HG03175 (cell line): ENCODE results near the gene ASXL2.

ENCODE experiments used
- ATAC-seq: cut with Tn5 transposase; IDR thresholded peaks from one replicate; pipeline ENCODE4 v1.9.1; 2021; ENCODE audit warnings: mild to moderate bottlenecking, moderate library complexity; ENCODE audit not compliant: unreplicated experiment

The ASXL2 gene

DNA sequence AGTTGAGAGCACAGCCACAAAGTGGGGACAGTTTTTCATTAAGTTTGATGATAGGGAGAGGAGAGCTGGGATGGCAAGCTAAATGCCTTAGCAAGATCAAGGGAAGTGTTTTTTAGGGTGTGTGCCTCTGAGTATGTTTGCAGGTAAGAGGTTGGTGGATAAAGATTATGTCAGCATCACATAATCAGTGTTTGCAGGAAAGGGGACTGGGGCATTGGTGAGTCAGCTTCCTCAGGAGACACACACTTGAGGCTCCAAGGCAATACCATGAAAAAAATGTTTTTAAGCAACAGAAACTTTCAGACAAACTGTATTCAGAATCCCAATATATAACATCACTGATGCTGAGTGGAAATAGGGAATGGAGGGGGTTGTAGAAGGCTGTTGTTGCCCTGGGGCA is 179.5 kb downstream of the ASXL2 start:
- ATAC-seq: no peak

DNA sequence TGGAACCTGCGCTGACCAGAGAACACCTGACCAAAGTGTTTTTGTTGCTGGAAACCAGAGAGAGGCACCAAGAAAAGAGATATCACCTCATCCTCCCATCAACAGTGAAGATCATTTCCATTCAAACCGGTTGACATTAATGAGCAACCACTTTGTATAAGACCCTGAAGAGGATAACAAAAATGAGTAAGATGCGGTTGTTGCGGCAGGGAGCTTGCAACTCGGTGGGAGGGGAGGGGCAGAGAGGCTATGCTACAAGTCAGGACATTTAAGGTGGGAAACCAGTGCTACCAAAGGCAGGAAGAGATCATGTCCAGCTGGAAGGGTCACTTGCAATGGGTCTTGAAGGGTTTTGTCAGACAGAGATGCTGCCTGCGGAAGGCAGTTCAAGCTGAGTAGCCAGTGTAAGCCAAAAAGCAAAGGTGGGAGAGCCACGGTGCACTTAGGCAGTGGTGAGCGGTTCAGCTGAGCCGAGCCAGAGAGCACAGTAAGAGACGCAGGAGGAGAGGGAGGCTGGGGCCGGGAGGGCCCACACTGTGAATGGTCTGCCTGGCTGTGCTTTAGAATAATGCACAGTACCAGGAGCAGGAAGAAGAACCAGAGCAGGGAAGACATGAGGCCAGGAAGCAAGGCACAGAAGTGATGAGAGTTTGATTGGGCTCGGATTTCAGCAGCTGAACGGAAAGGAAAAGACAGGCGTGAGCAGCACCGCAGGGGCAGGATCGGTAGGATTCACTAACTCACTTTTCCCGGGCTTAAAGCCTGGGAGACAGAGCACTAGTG is 180.5 kb downstream of the ASXL2 start:
- ATAC-seq: no peak

DNA sequence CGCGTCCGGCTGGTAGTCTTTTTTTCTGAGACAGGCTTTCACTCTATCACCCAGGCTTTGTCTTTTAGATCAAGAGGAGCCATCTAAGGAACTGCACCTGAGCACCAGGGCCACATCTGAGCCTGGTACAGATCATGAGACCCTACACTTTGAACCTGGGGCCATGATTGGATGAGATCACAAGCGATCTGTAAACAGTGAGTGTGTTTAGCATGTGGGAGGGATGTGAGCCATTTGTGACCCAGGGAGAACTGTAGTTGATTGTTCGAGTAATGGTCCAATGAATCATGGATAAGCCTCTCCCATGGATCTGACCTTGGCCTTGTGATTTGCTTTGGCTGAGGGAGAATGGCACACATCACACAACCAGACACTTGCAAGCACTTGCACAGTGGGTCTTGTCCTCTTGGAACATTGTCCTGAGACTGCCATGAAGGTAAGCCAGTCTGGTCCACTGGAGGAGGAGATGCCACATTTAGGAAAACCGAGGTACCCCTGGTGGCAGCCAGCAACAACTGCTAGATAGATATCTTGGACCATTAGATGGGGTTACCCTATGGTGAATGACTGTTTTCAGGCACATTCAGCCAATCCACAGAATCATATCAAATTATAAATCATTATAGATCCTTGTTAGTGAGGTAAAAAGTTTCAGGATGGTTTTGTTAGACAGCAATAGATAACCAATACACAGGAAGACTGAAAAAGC is 185.4 kb downstream of the ASXL2 start:
- ATAC-seq: no peak

DNA sequence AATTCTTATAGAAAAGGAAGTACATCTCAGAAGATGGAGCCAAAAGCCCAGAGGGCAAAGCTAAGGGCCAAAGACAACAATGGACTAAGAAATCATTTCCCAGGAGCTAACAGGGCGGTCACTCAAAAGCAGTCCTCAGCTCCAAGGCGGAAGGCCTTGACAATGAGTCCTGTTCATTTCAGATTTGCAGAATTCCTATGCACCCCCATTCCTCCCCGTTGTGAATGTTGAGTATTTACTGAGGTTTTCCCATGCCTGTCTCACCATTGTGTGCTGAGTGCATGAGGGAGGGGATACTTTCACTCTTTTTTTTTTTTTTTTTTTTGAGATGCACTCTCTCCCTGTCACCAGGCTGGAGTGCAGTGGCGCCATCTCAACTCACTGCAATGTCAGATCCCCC is 186.1 kb downstream of the ASXL2 start:
- ATAC-seq: no peak

DNA sequence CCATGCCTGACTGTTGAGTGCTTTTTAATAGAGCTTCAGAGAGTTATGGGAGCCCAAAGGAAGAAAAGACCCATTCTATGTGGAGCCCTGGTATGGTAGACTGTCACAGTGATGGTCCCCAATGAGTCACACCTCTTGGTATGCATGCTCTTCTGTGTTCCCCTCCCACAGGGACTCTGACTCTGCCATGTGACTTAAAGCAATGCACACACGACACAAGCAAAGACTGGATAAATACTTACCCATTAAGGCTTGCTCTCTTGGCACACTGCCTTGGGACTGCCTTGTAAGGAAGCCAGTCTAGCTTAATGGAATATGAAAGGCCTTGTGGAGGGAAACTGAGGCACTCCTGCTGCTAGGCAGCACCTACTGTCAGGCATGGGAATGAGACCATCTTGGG is 188.2 kb downstream of the ASXL2 start:
- no peak for ATAC-seq

- ATAC-seq: no peak
Measured at GRCh38 chr2:25688236-25688635, 190.1 kb downstream of the ASXL2 start.

DNA sequence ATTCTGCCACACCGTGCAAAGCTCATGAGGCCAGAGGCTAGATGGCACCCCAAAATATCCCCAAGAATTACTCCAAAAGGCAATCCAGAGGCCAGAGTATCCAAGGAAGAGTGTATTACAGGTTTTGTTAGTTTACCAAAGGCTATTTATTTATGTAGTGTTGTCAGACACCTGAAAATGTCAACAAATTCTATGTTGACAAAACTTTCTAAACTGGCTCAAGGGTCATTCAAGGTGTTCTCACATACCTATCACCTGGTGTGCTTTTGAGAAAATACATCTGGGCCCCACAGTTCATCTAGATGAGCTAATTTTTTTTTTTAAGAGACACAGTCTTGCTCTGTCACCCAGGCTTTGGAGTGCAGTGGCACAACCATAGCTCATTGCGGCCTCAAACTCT is 192.5 kb downstream of the ASXL2 start:
- ATAC-seq: no peak

DNA sequence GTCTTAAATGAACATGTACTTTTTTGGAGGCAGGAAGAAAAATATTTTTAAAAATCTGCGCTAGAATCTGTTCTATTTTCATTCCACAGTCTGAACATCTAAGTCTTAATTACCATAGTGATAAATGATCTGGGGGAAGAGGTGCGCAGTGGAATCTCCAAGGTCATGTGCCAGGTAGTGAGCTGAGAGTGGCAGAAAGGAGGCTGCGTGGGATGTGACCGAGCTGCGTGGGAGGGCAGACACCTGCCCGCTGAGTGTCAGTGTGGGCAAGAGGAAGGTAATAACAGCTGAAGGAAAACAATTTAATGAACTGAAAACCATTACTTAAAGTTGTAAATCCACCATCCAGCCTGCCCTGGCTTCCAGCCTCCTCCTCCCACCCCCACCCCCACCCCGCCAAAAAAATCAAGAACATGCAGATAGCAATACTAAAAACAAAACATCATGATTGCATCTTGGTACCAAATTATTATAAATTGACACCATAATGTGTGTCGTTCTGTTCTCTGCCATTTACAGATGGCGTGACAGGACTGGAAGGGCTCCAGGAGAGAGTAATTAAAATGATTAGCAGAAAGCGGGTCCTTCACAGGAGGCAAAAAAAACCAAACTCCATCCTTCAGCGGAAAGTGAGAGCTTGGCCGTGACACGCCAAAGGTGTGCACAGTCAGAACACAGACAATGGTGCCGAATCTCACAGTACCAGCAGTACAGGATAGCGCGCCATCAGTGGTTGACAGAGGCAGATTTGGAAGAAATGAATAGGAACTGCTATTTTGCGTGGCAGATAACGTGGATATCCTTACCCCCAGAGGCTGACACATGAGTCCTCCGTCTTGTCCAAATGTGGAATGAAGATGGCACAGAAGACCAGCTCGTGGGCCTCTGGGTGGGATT is 193.5 kb downstream of the ASXL2 start:
- no peak for ATAC-seq
